ENCODE data around the gene DPP6. TPM values are rescaled to one million over a fixed set of nuclear protein-coding genes. Genes with fewer than 3 reads are reported as not detected.
A peak's percentile ranks its signal among the peaks of the same experiment; 100 is the strongest.

The DPP6 gene
- total RNA-seq, 2 experiments from 2014 or later, result not detected

- ChIA-PET POLR2A (no interaction called here), CTCF (interaction anchor here (0.8 to 1.4 kb wide), 3 partner anchors 10 to 120 kb away, joined by 4 to 6 read pairs (median 5); no protein-coding TSS in a partner anchor)
- no peak overlapping the region for H3K4me3 Mint-ChIP-seq
- no peaks in the 10 kb centered on the region for H3K9me3 Mint-ChIP-seq (ENCODE audit: low read depth)
- H3K27me3 Mint-ChIP-seq, result peaks cover 13% of the 10 kb centered on the region
- ATAC-seq (no peak), DNase-seq (peak; percentile 65)
- H3K36me3 Mint-ChIP-seq (ENCODE audit: low read depth), result no peaks in the 10 kb centered on the region
- intact Hi-C loops (cut with DNase I, micrococcal nuclease), result no loop called here
- H3K27ac Mint-ChIP-seq, result no peak overlapping the region
- H3K4me1 Mint-ChIP-seq, result no peaks in the 10 kb centered on the region
Measured at GRCh38 chr7:154744256-154744860, 692.2 kb downstream of the DPP6 start.

GRCh38 chr7:154744861-154745258 is 692.7 kb downstream of the DPP6 start:
- intact Hi-C loops (cut with DNase I, micrococcal nuclease), result no loop called here
- H3K27me3 Mint-ChIP-seq, result peaks cover 13% of the 10 kb centered on the region
- DNase-seq, result no peak
- H3K4me3 Mint-ChIP-seq, result no peak overlapping the region
- no peaks in the 10 kb centered on the region for H3K4me1 Mint-ChIP-seq
- no peaks in the 10 kb centered on the region for H3K9me3 Mint-ChIP-seq (ENCODE audit: low read depth)
- no peak overlapping the region for H3K27ac Mint-ChIP-seq
- H3K36me3 Mint-ChIP-seq (ENCODE audit: low read depth), result no peaks in the 10 kb centered on the region
- POLR2A ChIA-PET, result no interaction called here
- no peak for ATAC-seq
- CTCF ChIA-PET, result no interaction called here

- ChIA-PET CTCF (interaction anchor here (0.9 kb wide), 1 partner anchor 8 kb away, joined by 3 read pairs; no protein-coding TSS in a partner anchor), POLR2A (interaction anchor here (0.6 kb wide), 1 partner anchor 26 kb away, joined by 3 read pairs; no protein-coding TSS in a partner anchor)
- Mint-ChIP-seq H3K27ac (no peak overlapping the region), H3K9me3 (ENCODE audit: low read depth) (no peaks in the 10 kb centered on the region), H3K27me3 (peaks cover 13% of the 10 kb centered on the region), H3K36me3 (ENCODE audit: low read depth) (no peaks in the 10 kb centered on the region), H3K4me1 (no peaks in the 10 kb centered on the region), H3K4me3 (no peak overlapping the region)
- no peak for DNase-seq
- no peak for ATAC-seq
- intact Hi-C loops (cut with DNase I, micrococcal nuclease), result no loop called here
Measured at GRCh38 chr7:154746571-154747360, 694.6 kb downstream of the DPP6 start.

- no peaks in the 10 kb centered on the region for H3K4me1 Mint-ChIP-seq
- ATAC-seq, result no peak
- ChIA-PET POLR2A (no interaction called here), CTCF (interaction anchor here (0.6 kb wide), 1 partner anchor 1115 kb away, joined by 3 read pairs; no protein-coding TSS in a partner anchor)
- H3K4me3 Mint-ChIP-seq, result no peak overlapping the region
- intact Hi-C loops (cut with DNase I, micrococcal nuclease), result no loop called here
- H3K27ac Mint-ChIP-seq, result no peak overlapping the region
- peaks cover 11% of the 10 kb centered on the region for H3K27me3 Mint-ChIP-seq
- no peaks in the 10 kb centered on the region for H3K36me3 Mint-ChIP-seq (ENCODE audit: low read depth)
- no peaks in the 10 kb centered on the region for H3K9me3 Mint-ChIP-seq (ENCODE audit: low read depth)
- DNase-seq, result no peak
Measured at GRCh38 chr7:154748089-154748786, 696.0 kb downstream of the DPP6 start.

GRCh38 chr7:154750353-154750801 is 698.2 kb downstream of the DPP6 start:
- Mint-ChIP-seq H3K27me3 (peaks cover 5% of the 10 kb centered on the region), H3K9me3 (ENCODE audit: low read depth) (no peaks in the 10 kb centered on the region), H3K4me1 (no peaks in the 10 kb centered on the region), H3K36me3 (ENCODE audit: low read depth) (no peaks in the 10 kb centered on the region), H3K4me3 (no peak overlapping the region), H3K27ac (no peak overlapping the region)
- DNase-seq, result no peak
- intact Hi-C loops (cut with DNase I, micrococcal nuclease), result no loop called here
- ChIA-PET POLR2A (no interaction called here), CTCF (no interaction called here)
- no peak for ATAC-seq

GRCh38 chr7:154753226-154753625 is 701.0 kb downstream of the DPP6 start:
- no peak for DNase-seq
- Mint-ChIP-seq H3K27ac (no peak overlapping the region), H3K9me3 (ENCODE audit: low read depth) (no peaks in the 10 kb centered on the region), H3K36me3 (ENCODE audit: low read depth) (no peaks in the 10 kb centered on the region), H3K4me1 (no peaks in the 10 kb centered on the region), H3K4me3 (no peak overlapping the region), H3K27me3 (no peaks in the 10 kb centered on the region)
- intact Hi-C loops (cut with DNase I, micrococcal nuclease), result no loop called here
- ChIA-PET POLR2A (no interaction called here), CTCF (no interaction called here)
- no peak for ATAC-seq

- ChIA-PET POLR2A (no interaction called here), CTCF (no interaction called here)
- H3K36me3 Mint-ChIP-seq (ENCODE audit: low read depth), result no peaks in the 10 kb centered on the region
- no peak for DNase-seq
- no peak for ATAC-seq
- no peaks in the 10 kb centered on the region for H3K4me1 Mint-ChIP-seq
- no peaks in the 10 kb centered on the region for H3K27me3 Mint-ChIP-seq
- intact Hi-C loops (cut with DNase I, micrococcal nuclease), result no loop called here
- H3K9me3 Mint-ChIP-seq (ENCODE audit: low read depth), result no peaks in the 10 kb centered on the region
- H3K27ac Mint-ChIP-seq, result no peak overlapping the region
- no peak overlapping the region for H3K4me3 Mint-ChIP-seq
Measured at GRCh38 chr7:154757756-154758155, 705.6 kb downstream of the DPP6 start.

GRCh38 chr7:154759989-154760388 is 707.8 kb downstream of the DPP6 start:
- H3K9me3 Mint-ChIP-seq (ENCODE audit: low read depth), result no peaks in the 10 kb centered on the region
- ATAC-seq (no peak), DNase-seq (no peak)
- H3K27me3 Mint-ChIP-seq, result no peaks in the 10 kb centered on the region
- no peak overlapping the region for H3K4me3 Mint-ChIP-seq
- ChIA-PET POLR2A (no interaction called here), CTCF (interaction anchor here (0.7 kb wide), 1 partner anchor 827 kb away, joined by 3 read pairs; no protein-coding TSS in a partner anchor)
- intact Hi-C loops (cut with DNase I, micrococcal nuclease), result no loop called here
- no peak overlapping the region for H3K27ac Mint-ChIP-seq
- no peaks in the 10 kb centered on the region for H3K4me1 Mint-ChIP-seq
- H3K36me3 Mint-ChIP-seq (ENCODE audit: low read depth), result no peaks in the 10 kb centered on the region

- H3K4me1 Mint-ChIP-seq, result no peaks in the 10 kb centered on the region
- ChIA-PET POLR2A (no interaction called here), CTCF (no interaction called here)
- H3K9me3 Mint-ChIP-seq (ENCODE audit: low read depth), result no peaks in the 10 kb centered on the region
- H3K4me3 Mint-ChIP-seq, result no peak overlapping the region
- no peak for ATAC-seq
- H3K27ac Mint-ChIP-seq, result no peak overlapping the region
- intact Hi-C loops (cut with DNase I, micrococcal nuclease), result no loop called here
- H3K36me3 Mint-ChIP-seq (ENCODE audit: low read depth), result no peaks in the 10 kb centered on the region
- no peaks in the 10 kb centered on the region for H3K27me3 Mint-ChIP-seq
- no peak for DNase-seq
Measured at GRCh38 chr7:154765118-154765517, 712.9 kb downstream of the DPP6 start.

GRCh38 chr7:154767142-154767541 is 714.9 kb downstream of the DPP6 start:
- no peaks in the 10 kb centered on the region for H3K9me3 Mint-ChIP-seq (ENCODE audit: low read depth)
- no peaks in the 10 kb centered on the region for H3K36me3 Mint-ChIP-seq (ENCODE audit: low read depth)
- ChIA-PET POLR2A (no interaction called here), CTCF (interaction anchor here (0.6 kb wide), 1 partner anchor 26 kb away, joined by 3 read pairs; no protein-coding TSS in a partner anchor)
- no peak overlapping the region for H3K27ac Mint-ChIP-seq
- DNase-seq, result no peak
- no peaks in the 10 kb centered on the region for H3K4me1 Mint-ChIP-seq
- ATAC-seq, result no peak
- intact Hi-C loops (cut with DNase I, micrococcal nuclease), result no loop called here
- no peak overlapping the region for H3K4me3 Mint-ChIP-seq
- no peaks in the 10 kb centered on the region for H3K27me3 Mint-ChIP-seq

GRCh38 chr7:154767821-154768415 is 715.7 kb downstream of the DPP6 start:
- intact Hi-C loops (cut with DNase I, micrococcal nuclease), result no loop called here
- DNase-seq, result no peak
- ATAC-seq, result no peak
- Mint-ChIP-seq H3K9me3 (ENCODE audit: low read depth) (no peaks in the 10 kb centered on the region), H3K4me1 (no peaks in the 10 kb centered on the region), H3K27me3 (no peaks in the 10 kb centered on the region), H3K27ac (no peak overlapping the region), H3K4me3 (no peak overlapping the region), H3K36me3 (ENCODE audit: low read depth) (no peaks in the 10 kb centered on the region)
- ChIA-PET CTCF (no interaction called here), POLR2A (no interaction called here)
